ENCODE results near the gene TSPAN18. TPM values are rescaled to one million over a fixed set of nuclear protein-coding genes. Genes with fewer than 3 reads are reported as not detected.
A peak's percentile ranks its signal among the peaks of the same experiment; 100 is the strongest.

Gene TSPAN18
- total and polyA plus RNA-seq, 2 of the 4 experiments (the other 2 are of a cell fraction): 0.36 to 1.1 TPM

GRCh38 chr11:44977493-44977984, 250.8 kb downstream of the TSPAN18 start:
- peak overlapping the region; percentile 28; the same call in 1 of the 2 replicates for H3K27ac ChIP-seq (ENCODE audit: insufficient read depth, low read length)
- H3K14ac ChIP-seq (replicated peaks; ENCODE audit: low read depth, low read length): no peak overlapping the region
- no peaks in the 10 kb centered on the region for H4K20me1 ChIP-seq (ENCODE audit: insufficient read depth, low read length)
- peak overlapping the region; percentile 12; the same call in 1 of the 2 replicates for H3K4me2 ChIP-seq (ENCODE audit: low read depth, low read length)
- ATAC-seq (ENCODE audit: low read depth) (peak; percentile 59), DNase-seq (peak; percentile 14)
- no CpG with 5 or more reads among the region's 9 CpGs for WGBS, 2 experiments (ENCODE audit: extremely low coverage in 2 of 2, insufficient read length in 1 of 2)
- H4K5ac ChIP-seq (ENCODE audit: low read depth, low read length): peak overlapping the region; percentile 5; the same call in 1 of the 2 replicates
- no TSS peak for BruUV-seq (replicated peaks)
- H3K36me3 ChIP-seq (ENCODE audit: control insufficient read depth, insufficient read depth, low read length): no peaks in the 10 kb centered on the region
- no peak overlapping the region; the same call in 1 of the 2 replicates for H4K91ac ChIP-seq (ENCODE audit: insufficient read depth, low read depth, low read length)
- H4K8ac ChIP-seq (ENCODE audit: low read depth in 2 of 2, low read length in 2 of 2): peak overlapping the region in 1 of 2 experiments; percentile 6; a peak in 2 of 4 replicates
- no peaks in the 10 kb centered on the region for H3K79me1 ChIP-seq (ENCODE audit: low read depth in 1 of 2, low read length in 2 of 2)
- no peak overlapping the region; the same call in 2 of the 3 replicates for H2BK15ac ChIP-seq (ENCODE audit: low read depth, low read length)
- no peak overlapping the region for H2AFZ ChIP-seq (replicated peaks; ENCODE audit: low read length, poor library complexity)
- peaks cover 16% of the 10 kb centered on the region; the same call in 1 of the 2 replicates for H3K27me3 ChIP-seq (ENCODE audit: control insufficient read depth, insufficient read depth, low read length)
- no peak overlapping the region for H3K23ac ChIP-seq (ENCODE audit: low read depth, low read length)
- H3K4ac ChIP-seq (ENCODE audit: low read depth, low read length): no peak overlapping the region
- no peak overlapping the region for H2BK20ac ChIP-seq (ENCODE audit: low read depth, low read length)
- H3K9me3 ChIP-seq (ENCODE audit: control insufficient read depth, insufficient read depth, low read length): peaks cover 3% of the 10 kb centered on the region; the same call in 1 of the 2 replicates
- in situ Hi-C loops (cut with MboI; ENCODE audit: low sequenced_read_pairs): no loop called here
- H3K4me3 ChIP-seq (ENCODE audit: insufficient read depth, low read depth, low read length): no peak overlapping the region
- no peak overlapping the region for H3K9ac ChIP-seq (ENCODE audit: low read depth, low read length)
- H2BK5ac ChIP-seq (ENCODE audit: low read depth, low read length, poor library complexity, severe bottlenecking): no peak overlapping the region
- no peak overlapping the region for H2BK120ac ChIP-seq (ENCODE audit: low read depth, low read length)
- no peak overlapping the region for H3K56ac ChIP-seq (ENCODE audit: extremely low read depth, insufficient read depth, low read length)
- intact Hi-C loops (cut with micrococcal nuclease): no loop called here
- POLR2A ChIA-PET (ENCODE audit: unreplicated experiment): no interaction called here
- H2AK9ac ChIP-seq (replicated peaks; ENCODE audit: low read depth, low read length, poor library complexity): peak overlapping the region; percentile 70
- H3K9me1 ChIP-seq (ENCODE audit: insufficient read depth, low read length): no peaks in the 10 kb centered on the region; the same call in 1 of the 2 replicates
- CTCF ChIA-PET: no interaction called here
- H3K4me1 ChIP-seq (ENCODE audit: control insufficient read depth, insufficient read depth, low read length): peaks cover 5% of the 10 kb centered on the region
- peak overlapping the region; percentile 10; the same call in 1 of the 2 replicates for H3K18ac ChIP-seq (ENCODE audit: low read depth, low read length)
- TF ChIP-seq MAFK (IDR thresholded peaks at IDR 0.05; ENCODE audit: low read depth, low read length) (no peak), RFX5 (IDR thresholded peaks at IDR 0.05; ENCODE audit: low read depth, low read length) (no peak), USF2 (IDR thresholded peaks at IDR 0.05; ENCODE audit: low read depth, low read length) (peak; percentile 53; the same call in 1 of the 2 replicates), RAD21 (IDR thresholded peaks at IDR 0.05; ENCODE audit: low read length) (no peak), MAZ (IDR thresholded peaks at IDR 0.05; ENCODE audit: borderline replicate concordance, low read depth, low read length) (no peak), NFE2L2 (IDR thresholded peaks at IDR 0.05; ENCODE audit: low read depth, low read length) (no peak), CHD1 (IDR thresholded peaks at IDR 0.05; ENCODE audit: low read depth, low read length) (no peak), CEBPB (IDR thresholded peaks at IDR 0.05; ENCODE audit: low read depth, low read length) (no peak), MXI1 (IDR thresholded peaks at IDR 0.05; ENCODE audit: borderline replicate concordance, low read depth, low read length) (no peak), CTCF (conservative IDR thresholded peaks at IDR 0.05; ENCODE audit: low read depth, low read length) (peak; percentile 19; the same call in 1 of the 2 replicates), POLR2A (IDR thresholded peaks at IDR 0.05; ENCODE audit: low read depth, low read length) (no peak), FOS (IDR thresholded peaks at IDR 0.05; ENCODE audit: low read depth, low read length) (no peak), SMC3 (IDR thresholded peaks at IDR 0.05; ENCODE audit: low read depth, low read length) (no peak), BHLHE40 (IDR thresholded peaks at IDR 0.05; ENCODE audit: low read depth, low read length) (peak; percentile 24; the same call in 1 of the 2 replicates), RCOR1 (IDR thresholded peaks at IDR 0.05; ENCODE audit: insufficient replicate concordance, low read length) (no peak)
- TF ChIP-seq, protein P1, sequence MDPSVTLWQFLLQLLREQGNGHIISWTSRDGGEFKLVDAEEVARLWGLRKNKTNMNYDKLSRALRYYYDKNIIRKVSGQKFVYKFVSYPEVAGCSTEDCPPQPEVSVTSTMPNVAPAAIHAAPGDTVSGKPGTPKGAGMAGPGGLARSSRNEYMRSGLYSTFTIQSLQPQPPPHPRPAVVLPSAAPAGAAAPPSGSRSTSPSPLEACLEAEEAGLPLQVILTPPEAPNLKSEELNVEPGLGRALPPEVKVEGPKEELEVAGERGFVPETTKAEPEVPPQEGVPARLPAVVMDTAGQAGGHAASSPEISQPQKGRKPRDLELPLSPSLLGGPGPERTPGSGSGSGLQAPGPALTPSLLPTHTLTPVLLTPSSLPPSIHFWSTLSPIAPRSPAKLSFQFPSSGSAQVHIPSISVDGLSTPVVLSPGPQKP (IDR thresholded peaks at IDR 0.05; ENCODE audit: borderline replicate concordance, low read depth, low read length): no peak
- dilution Hi-C loops (cut with HindIII; ENCODE audit: low sequenced_read_pairs, unreplicated experiment): no loop called here
- no peak overlapping the region for H2AK5ac ChIP-seq (ENCODE audit: low read depth, low read length)

Data from IMR-90 (cell line).